Adrenal gland (tissue), 12 donors: ENCODE data around the gene DMWD. TPM values are rescaled to one million over a fixed set of nuclear protein-coding genes. Genes with fewer than 3 reads are reported as not detected.
A peak's percentile ranks its signal among the peaks of the same experiment; 100 is the strongest.

Experiments used
- DNase-seq, 7 donors: peaks; one replicate each; pipeline ENCODE4 v3.0.0-alpha.2; 2019 to 2020
- H3K27ac ChIP-seq, 5 donors: fragments of 200-600 bp; sonication (generic) in 4 of 5; 1 replicate in 3 of 5; 2 replicates in 2 of 5; pipeline versions ENCODE4 v1.5.1 to v1.8.0; 2016 to 2020; ENCODE audit warnings: mild to moderate bottlenecking in 1 of 5
- H3K27me3 ChIP-seq: fragments of 200-600 bp; 2 replicates; pipeline ENCODE4 v1.8.0; 2021
- H3K36me3 ChIP-seq, 2 donors: fragments of 200-600 bp; replicated peaks in 1 of 2; 1 replicate in 1 of 2; 2 replicates in 1 of 2; pipeline versions ENCODE4 v1.5.1 to v1.8.0; 2018 to 2022
- H3K4me1 ChIP-seq, 2 donors: fragments of 200-600 bp; replicated peaks in 1 of 2; 1 replicate in 1 of 2; 2 replicates in 1 of 2; pipeline versions ENCODE4 v1.5.1 to v1.8.0; 2018 to 2021
- H3K4me3 ChIP-seq, 4 donors: fragments of 200-600 bp; sonication (generic) in 3 of 4; one replicate each; pipeline ENCODE4 v1.5.1; 2016 to 2018
- H3K9me3 ChIP-seq, 3 donors: fragments of 200-600 bp; sonication (generic) in 1 of 3; replicated peaks in 1 of 3; 1 replicate in 2 of 3; 2 replicates in 1 of 3; pipeline versions ENCODE4 v1.5.1 to v1.8.0; 2016 to 2021
- POLR2A ChIP-seq, 2 donors: fragments of 450-650 bp; IDR thresholded peaks; one replicate each; pipeline ENCODE4 v1.6.1; 2017; ENCODE audit warnings: antibody characterized with exemption in 2 of 2, mild to moderate bottlenecking in 2 of 2, moderate library complexity in 1 of 2
- WGBS, 4 donors: extraction: QIAGEN DNeasy Blood & Tissue Kit in 2 of 4; methylation state at CpG; one replicate each; pipeline versions ENCODE4 v1.1.5 to v1.1.7; 2013 to 2017; 5-methylcytosine and 5-hydroxymethylcytosine counted together
- intact Hi-C, 2 donors: fragments of 100-400 bp; cut with DNase I; formaldehyde crosslinking; loops; one replicate each; pipeline versions ENCODE4 v1.14.1 to v1.15.0; 2022 to 2023
- polyA plus RNA-seq, 3 donors: library from polyadenylated mRNA; stranded (reverse); fragments of 200-250 nt in 2 of 3; fragments of 350-450 nt in 1 of 3; fragmentation: Illumina TruSeq in 1 of 3; extraction: RNeasy Lipid Tissue Mini Kit (QIAGEN cat#74804) in 1 of 3; gene quantifications; one replicate each; pipeline ENCODE4 v1.2.3, GENCODE V29; 2013 to 2014
- total RNA-seq, 9 donors: library from RNA; depleted of rRNA in 4 of 9; stranded (reverse); fragments of >200 nt in 4 of 9; fragments of 120-200 nt in 1 of 9; fragmentation: NEBNext Ultra II Directional in 1 of 9; extraction: Animal tissue kit (Norgen Biotek cat#: 25700) in 1 of 9; gene quantifications; one replicate each; pipeline versions ENCODE4 v1.1.0 to v1.2.4, GENCODE V29; 2013 to 2023
- TF ChIP-seq, protein P1 (sequence below), 6 experiments: fragments of 450-650 bp in 4 of 6; fragments of 200-600 bp in 2 of 6; sonication (generic) in 1 of 6; IDR thresholded peaks; 1 replicate in 5 of 6; 2 replicates in 1 of 6; pipeline versions ENCODE4 v1.5.1 to v1.8.0; 2016 to 2021; ENCODE audit warnings: antibody characterized with exemption in 6 of 6, mild to moderate bottlenecking in 2 of 6, moderate library complexity in 1 of 6
- donor health status: healthy with polysubstance abuse.
- donor health status: Bipolar disorder and iron deficiency.
- donor health status: DM: yes; HTN: yes; CAD: no.
- donor health status: DM: no; HTN: no; CAD: no.
- donor health status: DM: no; HTN: no; CAD: no.
- donor health status: DM: yes; HTN: yes; CAD: no.

The DMWD gene
- total and polyA plus RNA-seq, 12 donors: 13.2 to 91.5 (median 34.0) TPM

DNA sequence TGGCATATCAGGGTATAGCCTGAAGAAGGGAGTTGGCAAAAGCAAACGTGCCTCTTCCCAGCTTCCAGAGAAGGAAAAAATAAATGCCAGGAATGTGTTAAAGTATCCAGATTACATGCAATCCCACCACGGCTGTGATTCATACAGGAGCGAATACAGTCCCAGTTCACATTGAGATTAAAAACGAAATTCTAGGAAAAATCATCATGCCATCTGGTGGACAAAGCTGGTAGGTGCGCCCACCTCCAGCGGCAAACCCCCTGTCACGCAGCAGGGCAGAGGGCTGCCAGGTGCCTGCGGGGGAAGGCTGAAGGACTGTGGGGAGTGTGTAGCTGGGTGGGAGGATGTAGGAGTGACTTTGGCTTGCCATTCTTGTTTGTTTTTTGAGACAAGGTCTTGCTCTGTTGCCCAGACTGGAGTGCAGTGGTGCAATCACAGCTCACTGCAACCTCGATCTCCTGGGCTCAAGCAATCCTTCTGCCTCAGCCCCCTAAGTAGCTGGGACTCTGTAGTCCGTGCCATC is 6.4 kb upstream of the DMWD start:
- DNase-seq: peak; percentile 57 to 82 (median 73)
- intact Hi-C loops: no loop called here
- no peaks in the 10 kb centered on the region for H3K36me3 ChIP-seq
- H3K4me3 ChIP-seq: no peak overlapping the region
- peaks cover 0 to 3% of the 10 kb centered on the region in 2 donors for H3K4me1 ChIP-seq
- 4 to 7% (median 5%) methylated on average over 10 of the region's 10 CpGs for WGBS, 4 donors
- H3K9me3 ChIP-seq: no peaks in the 10 kb centered on the region
- no peaks in the 10 kb centered on the region for H3K27me3 ChIP-seq
- TF ChIP-seq, protein P1, sequence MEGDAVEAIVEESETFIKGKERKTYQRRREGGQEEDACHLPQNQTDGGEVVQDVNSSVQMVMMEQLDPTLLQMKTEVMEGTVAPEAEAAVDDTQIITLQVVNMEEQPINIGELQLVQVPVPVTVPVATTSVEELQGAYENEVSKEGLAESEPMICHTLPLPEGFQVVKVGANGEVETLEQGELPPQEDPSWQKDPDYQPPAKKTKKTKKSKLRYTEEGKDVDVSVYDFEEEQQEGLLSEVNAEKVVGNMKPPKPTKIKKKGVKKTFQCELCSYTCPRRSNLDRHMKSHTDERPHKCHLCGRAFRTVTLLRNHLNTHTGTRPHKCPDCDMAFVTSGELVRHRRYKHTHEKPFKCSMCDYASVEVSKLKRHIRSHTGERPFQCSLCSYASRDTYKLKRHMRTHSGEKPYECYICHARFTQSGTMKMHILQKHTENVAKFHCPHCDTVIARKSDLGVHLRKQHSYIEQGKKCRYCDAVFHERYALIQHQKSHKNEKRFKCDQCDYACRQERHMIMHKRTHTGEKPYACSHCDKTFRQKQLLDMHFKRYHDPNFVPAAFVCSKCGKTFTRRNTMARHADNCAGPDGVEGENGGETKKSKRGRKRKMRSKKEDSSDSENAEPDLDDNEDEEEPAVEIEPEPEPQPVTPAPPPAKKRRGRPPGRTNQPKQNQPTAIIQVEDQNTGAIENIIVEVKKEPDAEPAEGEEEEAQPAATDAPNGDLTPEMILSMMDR (IDR thresholded peaks at IDR 0.05): peak; percentile 86 to 91 (median 89)
- no peak for TF ChIP-seq POLR2A (IDR thresholded peaks at IDR 0.05)
- no peak overlapping the region for H3K27ac ChIP-seq

DNA sequence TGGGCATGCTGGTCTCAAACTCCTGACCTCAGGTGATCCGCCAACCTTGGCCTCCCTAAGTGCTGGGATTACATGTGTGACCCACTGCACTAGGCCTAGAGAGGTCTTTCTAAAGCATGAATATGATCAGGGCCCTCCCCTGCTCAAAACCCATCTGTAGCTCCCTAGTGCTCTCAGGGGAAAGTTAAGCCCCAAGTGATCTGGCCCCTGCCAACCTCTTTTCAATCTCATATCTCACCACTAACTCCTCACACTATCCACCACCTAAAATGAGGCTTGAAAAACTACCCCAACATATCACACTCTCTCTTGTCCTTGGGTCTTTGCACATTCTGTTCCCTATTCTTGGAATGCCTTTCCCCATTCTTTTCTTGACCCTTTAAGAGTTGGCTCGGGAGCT is 2.0 kb upstream of the DMWD start:
- Histone ChIP-seq H3K9me3 (no peaks in the 10 kb centered on the region), H3K36me3 (peaks cover 0 to 13% of the 10 kb centered on the region in 2 donors), H3K27me3 (no peaks in the 10 kb centered on the region), H3K27ac (no peak overlapping the region), H3K4me3 (no peak overlapping the region), H3K4me1 (peaks cover 8 to 22% of the 10 kb centered on the region in 2 donors)
- WGBS, 4 donors: 63 to 72% (median 68%) methylated on average over 1 to 2 of the region's 2 CpGs
- intact Hi-C loops: no loop called here
- TF ChIP-seq POLR2A (IDR thresholded peaks at IDR 0.05): no peak
- TF ChIP-seq, protein P1 (IDR thresholded peaks at IDR 0.05): no peak
- no peak for DNase-seq

DNA sequence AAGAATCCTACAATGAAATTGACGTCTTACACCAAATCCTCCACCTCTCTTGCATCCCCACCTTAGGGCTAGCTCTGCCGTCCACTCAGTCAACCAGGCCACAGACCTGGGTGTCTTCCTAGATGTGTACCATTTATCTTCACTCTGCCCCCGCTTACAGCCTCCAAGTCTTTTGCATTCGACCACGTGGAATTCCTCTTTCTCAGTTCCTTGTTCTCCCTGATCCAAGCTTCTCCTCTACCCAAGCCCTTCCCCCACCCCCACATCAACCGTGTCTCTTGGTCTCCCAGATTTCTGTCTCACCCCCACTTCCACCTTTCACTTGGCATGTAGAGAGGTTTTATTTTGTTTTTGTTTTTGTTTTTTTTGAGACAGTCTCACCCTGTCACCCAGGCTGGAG is 1.2 kb upstream of the DMWD start:
- TF ChIP-seq, protein P1 (IDR thresholded peaks at IDR 0.05): no peak
- TF ChIP-seq POLR2A (IDR thresholded peaks at IDR 0.05): no peak
- intact Hi-C loops: no loop called here
- 40 to 47% (median 44%) methylated on average over 6 of the region's 6 CpGs for WGBS, 4 donors
- H3K9me3 ChIP-seq: no peaks in the 10 kb centered on the region
- no peak overlapping the region for H3K27ac ChIP-seq
- no peak overlapping the region for H3K4me3 ChIP-seq
- no peaks in the 10 kb centered on the region for H3K27me3 ChIP-seq
- H3K4me1 ChIP-seq: peaks cover 8 to 19% of the 10 kb centered on the region in 2 donors
- peaks cover 0 to 20% of the 10 kb centered on the region in 2 donors for H3K36me3 ChIP-seq
- peak in 1 of 7 donors; percentile 29 for DNase-seq

DNA sequence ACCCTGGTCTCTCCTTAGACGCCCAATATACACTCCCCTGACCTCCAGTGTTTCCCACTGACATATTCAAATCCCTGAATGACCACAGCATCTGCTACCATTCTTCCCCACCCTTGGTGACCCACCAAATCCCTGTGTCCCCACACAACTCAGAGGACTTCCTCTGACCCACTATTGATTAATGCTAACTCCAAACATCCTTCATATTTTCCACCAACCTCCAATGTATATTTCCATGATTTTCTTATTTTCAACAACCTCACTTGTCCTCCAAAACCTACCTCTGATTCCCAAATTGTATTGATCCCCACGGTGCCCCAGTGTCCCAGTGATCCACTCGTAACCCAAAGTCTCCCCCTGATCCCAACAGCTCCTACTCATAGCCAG is 526 bp upstream of the DMWD start:
- Histone ChIP-seq H3K4me1 (peaks cover 8 to 19% of the 10 kb centered on the region in 2 donors), H3K36me3 (peaks cover 0 to 27% of the 10 kb centered on the region in 2 donors), H3K27ac (peak overlapping the region in 1 of 5 donors; percentile 39), H3K9me3 (no peaks in the 10 kb centered on the region), H3K27me3 (no peaks in the 10 kb centered on the region), H3K4me3 (no peak overlapping the region)
- WGBS, 4 donors: 26 to 37% (median 32%) methylated on average over 3 of the region's 3 CpGs
- no peak for DNase-seq
- TF ChIP-seq, protein P1 (IDR thresholded peaks at IDR 0.05): no peak
- TF ChIP-seq POLR2A (IDR thresholded peaks at IDR 0.05): no peak
- intact Hi-C loops: no loop called here
